Astrocyte of the cerebellum (primary cell): ENCODE data around the gene GJE1.
"Not testable (repeated sequence)": the region's sequence is repeated elsewhere in the genome, so short reads cannot be mapped to it uniquely, and the experiment has no call there.

Experiments
- DNase-seq: peaks from one replicate; pipeline ENCODE4 v3.0.0-alpha.2; 2011; ENCODE audit warnings: low read depth
- H3K4me3 ChIP-seq: 2 replicates; pipeline ENCODE4 v1.5.1; 2011; ENCODE audit warnings: mild to moderate bottlenecking, low read depth, low read length, moderate library complexity
- CTCF ChIP-seq: IDR thresholded peaks from 2 replicates; pipeline ENCODE4 v1.5.1; 2012; ENCODE audit warnings: low read length, low read depth, moderate library complexity, mild to moderate bottlenecking; ENCODE audit errors: missing control alignments
- in situ Hi-C: cut with HindIII; loops from 2 replicates; pipeline ENCODE4 v1.10.0; 2017; ENCODE audit warnings: low sequenced_read_pairs

Gene GJE1

DNA sequence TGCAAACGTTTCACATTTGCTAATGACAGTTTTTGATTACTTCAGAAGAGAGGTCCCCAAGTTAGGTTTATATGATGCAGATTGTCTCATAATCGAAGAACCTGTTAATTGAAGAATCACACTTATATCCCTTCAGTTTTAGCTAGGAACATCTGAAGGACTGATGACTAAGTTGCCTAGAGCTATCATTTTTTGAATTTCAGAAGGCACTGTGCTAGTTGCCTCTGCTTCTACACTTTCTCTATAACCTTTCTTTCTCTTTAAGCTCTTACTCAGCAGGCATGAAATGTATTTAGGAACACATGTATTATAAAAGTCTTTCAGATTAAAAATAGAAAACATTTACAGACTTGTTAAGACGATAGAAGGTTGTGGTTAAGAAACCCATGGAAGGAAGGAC lies 14.4 kb upstream of the GJE1 start:
- no peak for DNase-seq
- in situ Hi-C loops, result loop anchor here (25.0 kb wide), 1 partner anchor 431 kb away; no protein-coding TSS in a partner anchor
- TF ChIP-seq CTCF, result no peak
- H3K4me3 ChIP-seq, result no peak overlapping the region

DNA sequence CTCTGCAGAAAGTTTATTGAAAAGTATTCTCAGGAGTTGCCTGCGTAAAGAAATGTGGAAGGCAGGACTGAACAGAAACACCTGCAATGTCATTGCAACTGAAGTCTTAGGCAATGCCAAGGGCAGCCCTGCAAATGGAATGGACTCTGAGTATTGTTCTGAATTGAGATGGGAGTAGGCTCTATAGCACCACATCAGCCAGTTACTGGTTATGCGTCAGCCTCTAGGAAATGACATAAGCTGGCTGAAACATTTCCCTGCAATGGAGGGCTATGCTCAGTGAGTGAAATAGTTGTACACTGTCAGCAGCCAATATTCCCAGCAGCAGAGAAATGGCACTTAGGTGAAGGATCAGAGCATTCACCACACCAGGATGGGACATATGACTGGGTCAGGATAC lies 13.8 kb upstream of the GJE1 start:
- in situ Hi-C loops, result loop anchor here (25.0 kb wide), 1 partner anchor 432 kb away; no protein-coding TSS in a partner anchor
- no peak overlapping the region for H3K4me3 ChIP-seq
- no peak for TF ChIP-seq CTCF
- DNase-seq, result no peak

- DNase-seq, result no peak
- no peak overlapping the region for H3K4me3 ChIP-seq
- in situ Hi-C loops, result loop anchor here (25.0 kb wide), 1 partner anchor 434 kb away; no protein-coding TSS in a partner anchor
- TF ChIP-seq CTCF, result no peak
These were observed 11.4 kb upstream of the GJE1 start for GRCh38 chr6:142121342-142121741.

DNA sequence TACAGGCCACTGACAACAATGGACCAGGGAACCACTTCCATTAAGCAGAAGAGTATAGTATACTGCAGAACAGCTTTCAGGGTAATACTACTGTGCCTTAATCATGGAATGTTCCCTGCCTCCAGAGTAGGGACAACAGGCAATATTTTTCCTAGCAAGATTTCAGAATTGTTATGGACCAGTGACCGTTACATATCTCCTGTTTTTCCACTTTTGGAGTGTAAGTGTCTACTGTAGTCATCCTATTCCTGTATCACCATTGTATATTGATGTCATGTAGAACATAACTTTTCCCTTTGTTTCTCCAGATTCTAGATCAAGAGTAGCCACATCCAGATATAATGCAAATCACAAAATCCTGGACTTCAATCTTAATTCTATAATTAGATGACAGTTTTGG lies 1.9 kb upstream of the GJE1 start:
- in situ Hi-C loops, result no loop called here
- DNase-seq, result no peak
- no peak overlapping the region for H3K4me3 ChIP-seq
- no peak for TF ChIP-seq CTCF

- in situ Hi-C loops, result no loop called here
- no peak for TF ChIP-seq CTCF
- DNase-seq, result no peak
These were observed 6.2 kb downstream of the GJE1 start for GRCh38 chr6:142138876-142139275.

GRCh38 chr6:142141531-142141930 lies 8.8 kb downstream of the GJE1 start:
- DNase-seq, in situ Hi-C loops, H3K4me3 ChIP-seq: not testable (repeated sequence)

More at GRCh38 chr6:142138876-142139275, 6.2 kb downstream of the GJE1 start:
- H3K4me3 ChIP-seq, result no peak overlapping the region

DNA sequence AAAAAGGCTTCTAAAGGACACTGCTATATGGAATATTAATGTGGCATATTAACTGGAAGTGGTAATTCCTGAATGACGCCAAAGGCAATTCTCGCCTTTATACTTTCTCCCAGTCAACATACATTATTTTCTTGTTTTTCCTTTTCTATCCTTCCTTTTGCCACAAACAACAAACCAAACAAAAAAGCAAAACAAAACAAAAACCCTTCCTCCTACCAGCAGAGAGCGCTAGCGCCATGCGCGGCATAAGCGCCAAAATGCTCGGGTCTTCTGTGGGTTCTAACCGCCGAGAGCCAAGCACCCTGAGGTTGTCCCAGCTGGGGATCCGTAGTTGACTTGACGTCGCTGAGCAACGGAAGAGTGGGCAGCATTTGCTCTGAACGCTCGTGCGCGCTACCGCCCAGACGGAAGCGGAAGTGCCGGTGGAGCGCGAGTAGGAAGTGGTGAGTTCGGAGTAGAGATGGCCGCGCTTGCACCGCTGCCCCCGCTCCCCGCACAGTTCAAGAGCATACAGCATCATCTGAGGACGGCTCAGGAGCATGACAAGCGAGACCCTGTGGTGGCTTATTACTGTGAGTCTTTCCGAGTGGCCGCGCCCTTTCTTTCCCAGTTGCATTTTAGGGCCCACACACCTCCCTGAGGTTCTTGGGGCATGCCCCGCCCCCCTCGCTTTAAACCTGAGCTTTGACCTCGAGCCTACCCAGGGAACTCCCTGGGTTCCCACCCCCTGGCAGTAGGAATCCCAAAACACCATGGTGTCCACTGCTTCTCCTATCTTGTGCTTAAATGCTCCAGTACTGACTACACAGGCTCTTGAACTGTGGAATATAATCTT lies 14.3 kb downstream of the GJE1 start, which contains the start of the genes NMBR and VTA1:
Gene NMBR (minus strand): TSS at position 295 of the 835 bp plus-strand sequence. CDS start 58,464 bp downstream, outside the sequence.
Gene VTA1 (plus strand): TSS at position 436 of the 835 bp plus-strand sequence. CDS start 25 bp downstream, at position 461.
- in situ Hi-C loops, result loop anchor here (5.0 kb wide), 1 partner anchor 225 kb away; no protein-coding TSS in a partner anchor
- peak; percentile 91 for TF ChIP-seq CTCF
- H3K4me3 ChIP-seq, result peak within 1 kb of the TSS; percentile 99
- peak; percentile 99 for DNase-seq
